ENCODE results near the gene GATA5. TPM values are rescaled to one million over a fixed set of nuclear protein-coding genes. Genes with fewer than 3 reads are reported as not detected.
"Not testable (repeated sequence)": the region's sequence is repeated elsewhere in the genome, so short reads cannot be mapped to it uniquely, and the experiment has no call there.

GATA5 gene
- total RNA-seq, 2 experiments from 2014 or later: not detected

DNA sequence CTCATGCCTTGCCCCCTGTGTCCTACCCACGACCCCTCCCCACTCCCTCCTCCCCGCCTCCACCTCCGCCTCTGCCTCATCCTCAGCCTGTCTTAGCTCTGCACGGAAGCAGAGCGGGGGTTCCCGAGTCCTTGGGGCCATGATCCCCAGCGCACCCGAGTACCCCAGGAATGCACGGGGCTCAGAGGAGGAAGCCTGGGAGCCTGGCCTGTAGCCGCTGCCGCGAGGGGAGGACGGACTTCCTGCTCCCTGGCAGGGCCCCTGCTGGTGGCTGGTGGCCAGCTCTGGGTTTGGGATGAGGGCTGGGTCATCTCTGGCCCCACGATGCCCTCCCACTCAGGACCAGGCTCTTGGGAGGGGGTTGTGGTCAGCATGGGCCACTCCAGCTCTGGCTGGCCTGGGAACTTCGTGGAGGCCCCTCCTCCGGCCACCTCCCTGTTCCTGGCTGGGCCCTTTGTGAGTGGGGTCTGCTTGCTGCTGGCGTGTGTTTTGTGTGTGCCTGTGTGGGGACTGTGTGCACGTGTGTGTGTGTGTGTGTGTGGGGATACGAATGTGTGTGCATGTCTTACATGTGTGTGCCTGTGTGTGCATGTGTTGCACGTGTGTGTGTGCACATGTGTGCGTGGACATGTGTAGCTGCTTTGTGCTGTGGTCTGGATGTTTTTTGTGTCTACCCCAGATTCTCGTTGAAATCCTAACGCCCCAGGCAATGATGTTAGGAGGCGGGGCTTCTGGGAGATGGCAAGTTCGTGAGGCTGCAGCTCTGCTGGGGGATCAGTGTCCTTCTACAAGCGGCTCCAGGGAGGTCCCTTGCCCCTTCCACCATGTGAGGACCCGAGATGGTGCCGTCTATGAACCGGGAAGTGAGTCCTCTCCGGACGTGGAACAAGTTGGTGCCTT lies 47.1 kb downstream of the GATA5 start:
- CTCF ChIA-PET: no interaction called here
- H3K9me3 Mint-ChIP-seq: no peaks in the 10 kb centered on the region
- peaks cover under 1% of the 10 kb centered on the region for H3K27me3 Mint-ChIP-seq
- TF ChIP-seq, protein P1, sequence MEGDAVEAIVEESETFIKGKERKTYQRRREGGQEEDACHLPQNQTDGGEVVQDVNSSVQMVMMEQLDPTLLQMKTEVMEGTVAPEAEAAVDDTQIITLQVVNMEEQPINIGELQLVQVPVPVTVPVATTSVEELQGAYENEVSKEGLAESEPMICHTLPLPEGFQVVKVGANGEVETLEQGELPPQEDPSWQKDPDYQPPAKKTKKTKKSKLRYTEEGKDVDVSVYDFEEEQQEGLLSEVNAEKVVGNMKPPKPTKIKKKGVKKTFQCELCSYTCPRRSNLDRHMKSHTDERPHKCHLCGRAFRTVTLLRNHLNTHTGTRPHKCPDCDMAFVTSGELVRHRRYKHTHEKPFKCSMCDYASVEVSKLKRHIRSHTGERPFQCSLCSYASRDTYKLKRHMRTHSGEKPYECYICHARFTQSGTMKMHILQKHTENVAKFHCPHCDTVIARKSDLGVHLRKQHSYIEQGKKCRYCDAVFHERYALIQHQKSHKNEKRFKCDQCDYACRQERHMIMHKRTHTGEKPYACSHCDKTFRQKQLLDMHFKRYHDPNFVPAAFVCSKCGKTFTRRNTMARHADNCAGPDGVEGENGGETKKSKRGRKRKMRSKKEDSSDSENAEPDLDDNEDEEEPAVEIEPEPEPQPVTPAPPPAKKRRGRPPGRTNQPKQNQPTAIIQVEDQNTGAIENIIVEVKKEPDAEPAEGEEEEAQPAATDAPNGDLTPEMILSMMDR (IDR thresholded peaks at IDR 0.05): no peak
- POLR2A ChIA-PET: no interaction called here
- H3K4me1 Mint-ChIP-seq (ENCODE audit: low read depth): no peaks in the 10 kb centered on the region
- ATAC-seq: no peak
- no peak overlapping the region for H3K4me3 Mint-ChIP-seq
- no peak overlapping the region for H3K27ac Mint-ChIP-seq
- DNase-seq: no peak
- H3K36me3 Mint-ChIP-seq (ENCODE audit: low read depth): no peaks in the 10 kb centered on the region
- intact Hi-C loops (cut with micrococcal nuclease): no loop called here

DNA sequence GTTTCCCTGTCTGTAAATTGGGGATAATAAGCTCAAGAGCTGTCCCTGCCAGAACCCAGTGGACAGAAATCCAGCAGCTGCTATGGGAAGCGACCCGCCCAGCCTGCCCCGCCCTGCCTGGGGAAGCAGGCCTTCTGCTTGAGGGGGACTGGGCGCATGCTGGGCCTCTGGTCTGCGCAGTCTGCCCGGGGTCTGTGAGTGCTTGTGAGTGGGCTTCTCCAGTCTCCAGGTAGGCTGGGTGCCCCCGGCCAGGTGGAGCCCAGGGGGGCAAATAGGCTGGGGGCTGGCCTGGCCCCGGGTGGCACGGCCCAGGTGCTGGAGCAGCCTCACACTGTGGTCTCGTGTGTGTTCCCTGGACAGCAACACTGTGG lies 47.8 kb downstream of the GATA5 start:
- H3K4me3 Mint-ChIP-seq: no peak overlapping the region
- no peaks in the 10 kb centered on the region for H3K9me3 Mint-ChIP-seq
- ATAC-seq: no peak
- H3K36me3 Mint-ChIP-seq (ENCODE audit: low read depth): no peaks in the 10 kb centered on the region
- TF ChIP-seq, protein P1 (IDR thresholded peaks at IDR 0.05): no peak
- H3K27ac Mint-ChIP-seq: no peak overlapping the region
- POLR2A ChIA-PET: no interaction called here
- H3K4me1 Mint-ChIP-seq (ENCODE audit: low read depth): no peaks in the 10 kb centered on the region
- DNase-seq: no peak
- CTCF ChIA-PET: no interaction called here
- H3K27me3 Mint-ChIP-seq: no peaks in the 10 kb centered on the region
- intact Hi-C loops (cut with micrococcal nuclease): no loop called here

DNA sequence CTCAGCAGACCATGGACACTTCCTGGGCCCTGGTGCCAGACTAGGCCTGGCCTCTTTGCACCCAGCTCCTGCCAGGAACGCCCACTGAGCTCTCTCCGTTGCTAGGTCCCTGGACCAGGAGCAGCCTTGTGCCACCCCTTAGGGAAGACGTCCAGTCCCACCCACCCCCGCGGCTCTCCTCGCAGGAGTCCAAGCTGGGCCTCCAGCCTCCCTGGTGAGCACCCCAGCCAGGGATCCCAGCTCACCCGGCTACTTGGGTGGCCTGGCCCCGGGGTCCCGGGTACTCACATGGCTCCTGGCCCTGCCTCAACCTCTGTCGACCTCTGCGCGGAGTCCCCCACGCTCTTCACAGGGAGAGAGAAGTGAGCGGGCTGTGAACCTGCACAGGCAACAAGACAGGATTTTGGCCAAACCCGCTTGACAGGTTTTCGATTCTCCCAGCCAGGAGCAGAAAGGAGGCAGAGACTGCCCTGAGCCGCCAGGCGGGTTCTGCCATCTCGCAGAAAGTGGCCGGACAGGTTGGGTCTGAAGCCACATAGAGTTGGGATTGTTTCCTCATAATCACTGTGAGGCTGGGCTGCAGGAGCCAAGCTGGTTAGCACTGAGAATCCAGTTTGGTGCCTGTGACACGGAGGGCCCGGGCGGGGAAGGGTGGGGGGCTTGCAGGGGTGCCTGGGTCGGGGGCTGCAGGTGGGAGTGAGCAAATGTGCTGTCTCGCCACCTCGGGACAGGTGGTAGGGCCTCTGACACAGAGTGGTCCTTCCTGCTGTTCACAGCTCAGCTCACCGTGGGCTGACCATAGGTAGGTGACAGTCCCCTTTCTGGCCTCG lies 48.4 kb downstream of the GATA5 start, which contains the start of gene RBBP8NL:
Gene RBBP8NL (minus strand): TSS at position 368 of the 830 bp plus-strand sequence. CDS start 7,892 bp downstream, outside the sequence.
- no peak within 1 kb of the TSS for H3K27ac Mint-ChIP-seq
- ATAC-seq: no peak
- intact Hi-C loops (cut with micrococcal nuclease): no loop called here
- CTCF ChIA-PET: no interaction called here
- POLR2A ChIA-PET: no interaction called here
- TF ChIP-seq, protein P1 (IDR thresholded peaks at IDR 0.05): no peak
- H3K9me3 Mint-ChIP-seq: no peaks in the 10 kb centered on the region
- H3K36me3 Mint-ChIP-seq (ENCODE audit: low read depth): no peaks in the 10 kb centered on the region
- no peaks in the 10 kb centered on the region for H3K27me3 Mint-ChIP-seq
- DNase-seq: no peak
- no peak within 1 kb of the TSS for H3K4me3 Mint-ChIP-seq
- H3K4me1 Mint-ChIP-seq (ENCODE audit: low read depth): no peaks in the 10 kb centered on the region

DNA sequence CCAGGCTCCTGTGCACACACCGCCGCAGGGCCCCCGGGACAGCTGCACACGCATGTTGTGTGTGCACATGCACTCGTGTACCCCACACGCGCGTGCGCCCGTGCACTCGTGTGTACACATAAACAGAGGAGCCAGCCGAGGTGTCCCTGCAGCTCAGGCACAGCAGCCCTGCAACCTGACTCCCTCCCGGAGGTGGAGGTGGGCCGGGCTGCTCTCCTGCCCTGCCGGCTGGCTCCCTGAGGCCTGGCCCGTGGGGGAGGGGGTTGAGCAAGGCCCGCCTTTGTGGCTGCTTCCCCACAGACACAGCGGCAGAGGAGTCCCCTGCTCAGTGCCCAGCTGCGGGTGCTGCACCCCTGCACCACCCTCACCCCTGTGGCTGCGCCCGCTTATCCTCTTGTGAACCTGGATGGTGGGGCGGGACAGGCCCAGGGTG lies 49.1 kb downstream of the GATA5 start:
- no peak overlapping the region for H3K4me3 Mint-ChIP-seq

DNA sequence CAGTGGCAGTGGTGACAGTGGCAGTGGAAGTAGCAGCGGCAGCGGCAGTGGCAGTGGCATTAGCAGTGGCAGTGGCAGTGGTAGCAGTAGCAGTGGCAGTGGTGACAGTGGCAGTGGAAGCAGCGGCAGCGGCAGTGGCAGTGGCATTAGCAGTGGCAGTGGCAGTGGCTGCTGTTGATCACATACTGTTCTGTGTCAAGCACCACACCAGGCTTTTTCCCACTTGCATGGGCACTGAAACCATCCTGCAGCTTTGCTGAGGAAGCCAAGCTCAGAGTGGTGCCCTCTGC lies 49.8 kb downstream of the GATA5 start:
- POLR2A ChIA-PET; H3K4me1 Mint-ChIP-seq (ENCODE audit: low read depth); H3K27me3 Mint-ChIP-seq; H3K4me3 Mint-ChIP-seq; ATAC-seq; H3K9me3 Mint-ChIP-seq; DNase-seq; CTCF ChIA-PET; intact Hi-C loops (cut with micrococcal nuclease); H3K27ac Mint-ChIP-seq; H3K36me3 Mint-ChIP-seq (ENCODE audit: low read depth): not testable (repeated sequence)

More for the DNA sequence above, 49.1 kb downstream of the GATA5 start:
- H3K4me1 Mint-ChIP-seq (ENCODE audit: low read depth): no peaks in the 10 kb centered on the region
- CTCF ChIA-PET: no interaction called here
- POLR2A ChIA-PET: no interaction called here
- no peak overlapping the region for H3K27ac Mint-ChIP-seq
- no peaks in the 10 kb centered on the region for H3K36me3 Mint-ChIP-seq (ENCODE audit: low read depth)
- no peaks in the 10 kb centered on the region for H3K9me3 Mint-ChIP-seq
- intact Hi-C loops (cut with micrococcal nuclease): no loop called here
- TF ChIP-seq, protein P1 (IDR thresholded peaks at IDR 0.05): no peak
- DNase-seq (no peak), ATAC-seq (no peak)
- H3K27me3 Mint-ChIP-seq: no peaks in the 10 kb centered on the region
